Measurements from ENCODE around the gene CDH26.
"Not testable (repeated sequence)": the region's sequence is repeated elsewhere in the genome, so short reads cannot be mapped to it uniquely, and the experiment has no call there.

The CDH26 gene

GRCh38 chr20:59942245-59942644 lies 16.0 kb upstream of the CDH26 start:
- no peak for DNase-seq

- DNase-seq, result no peak
These were observed 13.5 kb upstream of the CDH26 start for GRCh38 chr20:59944726-59945125.

DNA sequence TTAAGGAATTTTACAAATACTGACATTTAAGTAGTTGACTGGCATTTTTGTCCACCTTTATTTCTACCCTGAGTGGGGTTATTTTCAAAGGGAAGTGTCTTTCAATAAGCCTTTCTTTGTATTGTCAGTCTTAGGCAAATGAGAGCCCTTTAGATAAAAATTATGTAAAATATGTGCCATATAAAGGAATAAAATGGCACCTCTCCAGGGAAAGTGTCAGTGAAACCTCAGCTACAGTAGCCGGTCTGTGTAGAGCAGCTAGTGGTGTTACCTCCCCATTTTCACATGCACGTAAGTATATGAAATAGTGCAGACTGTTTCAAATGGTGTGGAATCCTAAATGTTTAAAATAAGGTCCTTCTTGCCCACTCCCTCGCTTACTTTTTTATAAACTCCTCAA lies 13.0 kb upstream of the CDH26 start:
- no peak for DNase-seq

- DNase-seq, result no peak
These were observed 12.5 kb upstream of the CDH26 start for GRCh38 chr20:59945731-59946130.

DNA sequence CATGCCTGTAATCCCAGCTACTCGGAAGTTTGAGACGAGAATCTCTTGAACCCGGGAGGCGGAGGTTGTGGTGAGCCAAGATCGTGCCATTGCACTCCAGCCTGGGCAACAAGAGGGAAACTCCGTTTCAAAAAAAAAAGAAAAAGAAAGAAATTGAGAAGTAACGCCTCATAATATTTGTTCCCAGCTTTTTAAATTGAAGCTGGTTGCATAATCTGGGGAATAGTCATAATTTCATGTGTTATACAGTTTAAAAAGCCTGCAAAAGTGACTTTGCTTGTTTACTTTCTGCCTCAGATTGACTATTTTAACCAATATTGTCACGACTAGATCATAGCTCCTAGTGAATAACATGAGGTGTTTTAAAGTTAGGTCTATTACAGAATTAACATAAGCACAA lies 10.8 kb upstream of the CDH26 start:
- DNase-seq, result no peak

DNA sequence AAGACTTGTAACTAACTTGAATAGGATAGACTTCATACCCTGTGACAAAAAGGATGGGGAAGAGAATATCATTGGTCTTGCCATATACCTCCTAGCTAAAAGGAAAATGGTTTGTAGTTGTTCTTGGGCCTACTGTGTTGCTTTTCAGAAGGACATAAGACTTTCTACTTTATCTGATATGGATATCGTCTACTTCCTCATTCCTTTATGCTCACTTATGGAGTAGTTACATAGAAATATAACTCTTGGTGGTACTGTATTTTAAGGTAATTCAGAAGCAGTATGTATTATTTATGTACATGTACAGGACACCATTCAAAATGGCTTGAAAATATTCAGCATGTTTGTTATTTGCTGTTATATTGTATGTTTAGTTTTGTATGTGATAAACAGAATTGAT lies 10.0 kb upstream of the CDH26 start:
- no peak for DNase-seq

DNA sequence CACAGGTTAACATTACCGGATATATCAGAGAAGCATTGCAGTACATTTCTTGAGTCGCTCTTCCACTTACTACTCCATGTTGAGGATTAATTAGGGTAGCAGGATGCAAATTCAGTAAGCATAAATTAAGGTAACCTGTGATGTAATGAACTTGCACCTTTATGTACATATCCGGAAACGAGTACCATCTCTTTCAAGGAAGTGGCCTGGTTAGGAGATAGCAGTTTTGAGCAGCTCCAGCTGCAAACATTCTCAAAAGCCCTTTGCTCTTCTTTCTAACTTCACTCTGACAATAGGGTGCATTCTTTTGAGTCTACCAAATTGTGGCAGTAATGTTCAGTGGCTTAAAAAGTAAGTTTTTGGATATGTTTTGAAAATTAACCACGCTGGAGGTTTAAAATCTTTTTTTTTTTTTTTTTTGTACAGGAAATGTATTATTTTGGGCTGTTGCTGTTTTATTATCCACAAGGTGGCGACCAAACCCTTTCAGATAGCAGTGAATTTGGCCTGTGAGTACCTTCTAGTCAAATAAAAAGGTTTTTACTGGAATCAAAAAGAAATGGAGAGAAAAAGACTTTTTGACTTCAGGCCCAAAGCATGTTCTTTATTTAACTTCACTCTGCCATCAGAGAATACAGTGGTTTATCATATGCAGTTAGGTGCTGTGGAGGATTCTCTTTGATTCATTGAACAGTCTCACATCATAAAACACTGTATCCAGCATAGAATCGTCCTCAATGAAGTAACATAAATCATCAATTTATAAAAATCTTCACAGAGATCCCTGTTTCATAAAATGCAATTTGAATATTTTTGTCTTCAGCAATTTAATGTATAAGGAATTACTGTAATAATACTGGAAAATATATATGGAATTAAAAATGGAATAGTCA lies 9.1 kb upstream of the CDH26 start:
- DNase-seq, result no peak

DNA sequence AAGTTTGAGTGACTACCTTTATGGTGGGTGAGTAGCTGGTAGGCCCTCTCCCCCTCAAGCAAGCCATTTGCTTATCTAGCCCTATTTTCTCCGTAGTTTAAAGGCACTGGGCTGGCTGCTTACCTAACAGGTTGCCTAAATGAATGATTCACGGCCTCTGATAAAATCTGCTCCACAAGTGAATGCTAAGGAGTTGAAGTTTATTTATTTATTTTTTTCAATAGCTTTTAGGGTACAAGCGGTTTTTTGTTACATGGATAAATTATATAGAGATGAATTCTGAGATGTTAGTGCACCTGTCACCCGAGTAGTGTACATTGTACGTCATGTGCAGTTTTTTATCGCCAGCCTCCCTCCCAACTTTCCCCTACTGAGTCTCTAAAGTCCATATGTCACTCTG lies 8.3 kb upstream of the CDH26 start:
- no peak for DNase-seq

DNA sequence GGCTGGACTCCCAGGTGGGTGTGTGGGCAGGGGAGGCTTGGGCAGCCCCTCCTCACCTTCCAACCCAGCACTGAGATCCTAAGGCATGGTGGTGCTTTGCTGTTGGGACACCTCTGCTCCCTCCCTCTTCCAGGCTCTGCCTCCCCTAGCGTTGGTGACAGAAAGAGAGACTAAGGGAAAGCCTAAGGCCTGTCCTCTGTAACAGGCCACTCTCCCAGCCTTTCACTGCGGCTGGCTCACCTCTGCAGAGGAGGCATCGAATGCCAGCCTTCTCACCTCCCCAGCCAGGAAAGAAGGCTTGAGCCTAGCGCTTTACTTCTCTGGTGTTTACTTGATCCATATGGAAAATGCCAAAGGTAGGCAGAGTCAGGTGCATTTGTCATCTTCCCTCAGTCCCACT lies 3.5 kb upstream of the CDH26 start:
- DNase-seq, result no peak

DNA sequence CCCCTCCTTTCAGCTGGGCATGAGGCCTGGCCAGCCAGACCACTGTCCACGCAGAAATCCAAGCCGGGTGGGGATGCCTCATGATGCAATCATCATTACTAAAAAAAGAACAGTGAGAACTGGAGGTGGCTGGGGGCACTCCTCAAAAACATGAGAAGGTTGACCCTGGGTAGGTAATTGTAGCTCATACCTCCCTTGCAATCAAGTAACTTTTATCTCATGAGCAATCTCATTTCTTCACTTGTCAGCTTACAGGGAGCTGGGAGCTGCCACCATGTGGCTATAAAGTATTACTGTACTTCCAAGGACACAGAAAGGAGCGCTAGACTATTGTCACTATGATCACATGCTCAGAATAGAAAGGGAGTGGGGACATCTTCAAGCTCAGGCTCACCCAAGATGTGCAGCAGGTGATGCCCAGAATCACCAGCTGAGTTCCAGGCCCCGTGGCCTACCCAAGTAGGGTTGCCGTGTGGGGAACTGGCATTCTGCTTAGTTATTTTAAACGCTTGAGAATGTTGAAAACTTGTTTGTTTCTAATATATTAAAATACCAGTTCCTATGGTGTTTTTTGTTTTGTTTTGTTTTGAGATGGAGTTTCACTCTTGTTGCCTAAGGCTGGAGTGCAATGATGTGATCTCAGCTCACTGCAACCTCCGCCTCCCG lies 3.0 kb upstream of the CDH26 start:
- no peak for DNase-seq

DNA sequence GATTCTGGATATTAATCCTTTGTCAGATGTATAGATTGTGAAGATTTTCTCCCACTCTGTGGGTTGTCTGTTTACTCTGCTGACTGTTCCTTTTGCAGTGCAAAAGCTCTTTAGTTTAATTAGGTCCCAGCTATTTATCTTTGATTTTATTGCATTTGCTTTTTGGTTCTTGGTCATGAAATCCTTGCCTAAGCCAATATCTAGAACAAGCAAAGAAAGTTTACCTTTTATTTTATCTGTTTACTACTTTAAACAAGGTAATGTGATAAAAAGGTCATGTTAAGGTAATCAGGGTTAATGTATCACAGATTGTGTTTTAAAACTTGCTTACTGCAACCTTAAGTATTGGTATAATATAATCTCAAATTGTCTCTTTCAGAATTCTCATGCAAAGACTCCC lies 655 bp upstream of the CDH26 start:
- DNase-seq, result not testable (repeated sequence)

DNA sequence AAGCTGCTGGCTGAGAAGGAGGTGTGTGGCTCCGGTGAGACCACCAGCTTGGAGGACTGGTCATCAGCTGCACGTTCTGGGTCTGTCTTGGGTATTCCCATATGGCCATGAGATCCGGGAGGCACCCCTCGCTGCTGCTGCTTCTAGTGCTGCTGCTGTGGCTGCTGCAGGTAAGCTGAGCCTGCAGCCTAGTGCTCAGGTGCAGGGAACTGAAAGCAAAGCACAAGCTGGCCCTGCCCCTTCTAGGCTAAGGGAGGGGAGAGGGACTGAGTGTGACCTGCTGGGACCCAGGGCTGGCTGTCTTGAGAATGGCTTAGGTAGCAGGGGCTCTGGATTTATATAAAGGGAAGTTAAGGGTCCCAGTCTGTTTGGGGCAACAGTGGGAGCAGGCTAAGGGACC lies 403 bp downstream of the CDH26 start:
- DNase-seq, result no peak

DNA sequence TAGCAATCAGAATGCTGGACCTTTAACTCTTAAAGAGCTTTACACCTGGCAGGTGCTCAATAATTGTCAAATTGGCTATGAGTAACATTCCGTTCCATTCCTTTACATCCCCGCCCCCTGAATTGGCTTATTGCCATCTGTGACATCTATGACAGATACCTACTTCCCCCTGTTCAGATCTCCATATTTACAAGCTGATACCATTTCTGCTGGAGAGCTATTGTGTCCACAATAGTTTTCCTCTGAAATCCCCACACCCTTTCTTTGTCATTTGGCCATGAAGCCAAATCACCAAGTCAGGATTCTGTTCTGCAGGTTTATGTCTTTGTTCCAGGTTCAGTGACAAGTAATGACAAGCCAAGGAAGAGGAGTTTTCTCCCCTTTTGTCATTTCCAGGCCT lies 3.2 kb downstream of the CDH26 start:
- DNase-seq, result no peak

- DNase-seq, result no peak
These were observed 3.9 kb downstream of the CDH26 start for GRCh38 chr20:59962155-59962554.

DNA sequence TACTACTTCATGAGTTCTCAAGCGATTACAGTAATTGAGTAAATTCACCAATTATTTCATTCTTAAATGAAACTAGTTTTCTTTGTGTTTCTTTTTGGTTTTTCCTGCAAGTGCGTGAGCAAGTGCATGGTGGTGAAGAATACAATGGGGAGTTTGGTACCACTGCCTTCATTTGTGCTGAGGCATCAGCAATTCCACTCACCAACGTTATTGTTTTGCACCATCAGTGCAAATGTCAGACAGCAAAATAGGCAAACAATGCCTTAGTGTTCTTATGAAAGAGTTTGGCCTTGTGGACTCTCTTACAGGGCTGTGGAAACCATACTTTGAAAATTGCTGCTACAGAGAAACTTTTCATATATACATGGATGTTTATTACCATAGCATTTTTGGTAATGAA lies 8.2 kb downstream of the CDH26 start:
- no peak for DNase-seq

- no peak for DNase-seq
These were observed 13.2 kb downstream of the CDH26 start for GRCh38 chr20:59971428-59971827.

DNA sequence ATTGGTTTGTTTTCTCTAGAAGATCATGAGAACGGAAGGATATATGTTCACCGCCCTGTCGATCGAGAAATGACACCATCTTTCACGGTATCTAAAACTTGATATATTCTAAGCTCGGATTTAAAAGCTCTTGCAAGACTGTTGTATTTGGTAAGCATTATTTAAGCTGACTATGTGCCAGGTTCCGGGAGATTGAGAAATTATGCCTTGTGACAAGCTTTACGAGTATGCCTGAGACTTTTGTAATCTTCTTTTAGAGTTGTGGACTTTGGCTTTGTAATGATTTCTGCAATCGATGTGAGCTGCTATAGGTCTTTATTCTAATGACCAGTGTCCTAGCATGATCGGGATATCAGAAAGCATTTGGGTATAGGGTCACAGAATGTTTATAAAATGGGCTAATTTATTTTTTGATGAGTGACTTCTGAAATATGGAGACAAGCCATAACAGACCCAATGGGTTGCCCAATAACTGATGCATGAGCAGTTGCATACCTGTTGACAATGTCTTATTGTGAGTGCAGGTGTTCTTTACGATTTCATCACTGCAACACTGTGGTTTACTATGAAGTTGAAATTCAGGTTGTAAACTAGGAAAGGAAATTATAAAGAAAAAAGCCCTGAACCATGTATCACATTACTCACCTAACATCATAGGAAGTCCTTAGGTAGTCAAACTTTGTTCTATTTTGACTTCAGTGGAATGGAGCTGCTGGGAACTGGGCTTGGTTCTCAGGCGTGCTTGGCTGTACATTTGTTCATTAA lies 14.0 kb downstream of the CDH26 start:
- DNase-seq, result no peak

DNA sequence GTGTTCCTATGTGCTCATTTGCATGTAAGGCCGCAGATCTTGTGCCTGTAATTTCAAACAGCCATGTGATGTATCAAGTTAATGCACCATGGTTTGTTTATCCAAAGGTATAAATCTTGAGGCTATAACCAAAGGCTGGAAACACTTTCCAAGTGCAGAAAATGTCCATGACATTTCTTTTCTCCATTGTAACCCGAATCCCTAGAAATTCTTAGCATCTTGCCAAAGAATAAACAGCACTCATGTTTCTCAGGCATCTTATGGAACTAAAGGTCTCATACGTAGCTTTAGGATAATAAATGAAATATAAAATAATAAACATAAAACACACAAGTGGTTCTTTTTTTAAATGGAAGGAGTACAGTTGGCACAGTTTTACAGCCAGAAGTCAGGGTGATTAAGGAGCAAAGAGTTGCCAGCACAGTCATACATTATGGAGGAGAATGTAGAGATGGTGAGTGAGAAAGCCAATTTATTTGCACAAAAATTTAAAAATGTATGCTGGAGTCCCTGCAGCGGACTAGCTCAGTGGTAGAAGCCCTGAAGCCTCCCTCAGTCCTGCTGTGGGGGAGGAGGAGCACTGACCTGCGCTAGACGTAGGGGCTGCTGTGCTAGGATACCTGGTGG lies 18.0 kb downstream of the CDH26 start:
- DNase-seq, result no peak

DNA sequence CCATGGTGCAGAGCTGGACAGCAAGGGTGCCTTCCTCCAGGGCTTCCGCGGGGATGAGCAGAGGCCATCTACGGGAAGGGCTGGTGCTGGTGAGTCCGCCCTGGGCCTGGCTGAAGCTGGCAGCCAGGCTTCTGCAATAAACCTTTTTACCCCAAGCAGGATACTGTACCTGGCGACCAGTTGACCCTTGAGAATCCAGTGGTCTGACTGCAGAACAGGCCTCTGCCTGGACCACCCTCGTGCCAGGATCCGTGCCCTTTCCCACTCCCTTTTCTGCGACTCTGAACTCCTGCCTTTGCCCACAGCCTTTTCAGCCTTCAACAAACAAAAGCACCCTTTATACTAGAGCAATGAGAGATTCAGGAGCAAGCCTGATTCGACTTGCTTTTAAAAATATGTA lies 18.9 kb downstream of the CDH26 start:
- no peak for DNase-seq

DNA sequence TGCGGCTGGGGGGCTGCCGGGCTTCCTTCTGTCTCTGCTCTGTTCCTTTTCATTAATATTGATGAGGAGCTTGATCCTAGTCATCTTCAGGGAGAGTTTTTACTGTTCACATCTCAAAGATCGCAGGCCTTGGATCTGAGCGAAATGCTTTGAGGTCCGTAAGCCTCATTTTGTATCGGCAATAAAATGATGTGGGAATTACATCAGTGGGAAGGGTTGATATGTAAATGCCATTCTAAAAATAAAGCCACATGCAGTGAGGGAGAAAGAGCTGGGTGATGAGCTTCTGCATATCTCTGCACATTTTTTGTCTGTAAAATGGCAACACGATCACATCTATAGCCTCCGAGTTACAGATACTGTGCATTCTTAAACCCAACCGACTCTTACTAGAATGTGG lies 24.9 kb downstream of the CDH26 start:
- no peak for DNase-seq

DNA sequence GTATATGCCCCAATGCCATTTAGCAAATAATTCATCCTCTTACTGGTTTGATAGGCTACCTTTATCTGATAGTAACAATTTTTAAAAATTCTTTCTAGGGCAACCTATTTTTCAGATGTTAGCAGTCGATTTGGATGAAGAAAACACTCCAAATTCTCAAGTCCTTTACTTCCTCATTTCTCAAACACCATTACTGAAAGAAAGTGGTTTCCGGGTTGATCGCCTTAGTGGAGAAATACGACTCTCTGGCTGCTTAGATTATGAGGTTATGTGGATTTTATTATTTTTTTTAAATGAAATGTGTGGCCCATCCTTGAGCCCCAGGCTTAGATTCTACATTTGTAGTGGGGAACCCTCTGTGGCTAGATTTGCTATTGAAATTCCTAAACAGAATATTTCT lies 26.3 kb downstream of the CDH26 start:
- DNase-seq, result no peak

GRCh38 chr20:59985164-59985563 lies 26.9 kb downstream of the CDH26 start:
- DNase-seq, result no peak

- no peak for DNase-seq
These were observed 27.6 kb downstream of the CDH26 start for GRCh38 chr20:59985864-59986263.
